Measurements from ENCODE around the gene EID2.

- TF ChIP-seq ZNF274 (IDR thresholded peaks at IDR 0.05; ENCODE audit: low read depth, low read length): no peak
- TF ChIP-seq SUZ12 (IDR thresholded peaks at IDR 0.05; ENCODE audit: extremely low read depth, insufficient read depth, insufficient read length): no peak
- TF ChIP-seq YY1 (IDR thresholded peaks at IDR 0.05; ENCODE audit: insufficient read depth, insufficient read length): no peak
These were observed 27.0 kb downstream of the EID2 start for GRCh38 chr19:39512988-39513387.
